ENCODE data around the gene GNA12.

GRCh38 chr7:2851497-2851896 is 7.4 kb upstream of the GNA12 start:
- TF ChIP-seq POLR2A (IDR thresholded peaks at IDR 0.05; ENCODE audit: low read depth, low read length): no peak
- no peak for TF ChIP-seq POLR2AphosphoS5 (IDR thresholded peaks at IDR 0.05; ENCODE audit: low read depth, low read length)
- TF ChIP-seq SPI1 (IDR thresholded peaks at IDR 0.05; ENCODE audit: low read depth, low read length): no peak
- TF ChIP-seq TAF1 (IDR thresholded peaks at IDR 0.05; ENCODE audit: low read depth, low read length): no peak
- no peak for TF ChIP-seq POU2F2 (IDR thresholded peaks at IDR 0.05; ENCODE audit: low read depth, low read length)

Measured in GM12891 (cell line).